Stimulated activated CD4-positive, alpha-beta T cell treated with anti-CD3 and anti-CD28 coated beads, Interleukin-1b, Interleukin-23, amount 100 ng/mL, for 48 hours (primary cell): ENCODE results near the gene SH3PXD2B.
"Not testable (repeated sequence)": the region's sequence is repeated elsewhere in the genome, so short reads cannot be mapped to it uniquely, and the experiment has no call there.

Source experiments
- DNase-seq: peaks from one replicate; pipeline ENCODE4 v3.0.0-alpha.2; 2020

SH3PXD2B gene

GRCh38 chr5:172334641-172335040 is 119.7 kb downstream of the SH3PXD2B start:
- DNase-seq, result no peak

GRCh38 chr5:172334196-172334595 is 120.1 kb downstream of the SH3PXD2B start:
- DNase-seq, result peak; percentile 5

- not testable (repeated sequence) for DNase-seq
These were observed 127.4 kb downstream of the SH3PXD2B start for GRCh38 chr5:172326901-172327300.

GRCh38 chr5:172325452-172325851 is 128.9 kb downstream of the SH3PXD2B start:
- no peak for DNase-seq

- no peak for DNase-seq
These were observed 132.0 kb downstream of the SH3PXD2B start for GRCh38 chr5:172322028-172322965.

GRCh38 chr5:172321593-172321992 is 132.7 kb downstream of the SH3PXD2B start:
- DNase-seq, result no peak

GRCh38 chr5:172319708-172320441 is 134.4 kb downstream of the SH3PXD2B start:
- no peak for DNase-seq

GRCh38 chr5:172315587-172316493 is 138.5 kb downstream of the SH3PXD2B start:
- no peak for DNase-seq

- DNase-seq, result no peak
These were observed 140.4 kb downstream of the SH3PXD2B start for GRCh38 chr5:172313915-172314314.

GRCh38 chr5:172312286-172312685 is 142.0 kb downstream of the SH3PXD2B start:
- no peak for DNase-seq

- DNase-seq, result no peak
These were observed 142.7 kb downstream of the SH3PXD2B start for GRCh38 chr5:172311605-172312004.

- no peak for DNase-seq
These were observed 143.3 kb downstream of the SH3PXD2B start for GRCh38 chr5:172311026-172311425.

GRCh38 chr5:172305380-172305779 is 148.9 kb downstream of the SH3PXD2B start:
- no peak for DNase-seq

GRCh38 chr5:172303572-172304335 is 150.6 kb downstream of the SH3PXD2B start:
- no peak for DNase-seq

GRCh38 chr5:172303162-172303561 is 151.2 kb downstream of the SH3PXD2B start:
- DNase-seq, result no peak

- DNase-seq, result no peak
These were observed 152.1 kb downstream of the SH3PXD2B start for GRCh38 chr5:172302047-172302710.

- DNase-seq, result no peak
These were observed 154.3 kb downstream of the SH3PXD2B start for GRCh38 chr5:172299916-172300439.

- DNase-seq, result no peak
These were observed 159.5 kb downstream of the SH3PXD2B start for GRCh38 chr5:172294831-172295230.

GRCh38 chr5:172293745-172294342 is 160.5 kb downstream of the SH3PXD2B start:
- DNase-seq, result no peak

- peak; percentile 65 for DNase-seq
These were observed 161.1 kb downstream of the SH3PXD2B start for GRCh38 chr5:172293054-172293744.
